ENCODE data around the gene HCK. TPM values are rescaled to one million over a fixed set of nuclear protein-coding genes. Genes with fewer than 3 reads are reported as not detected.
A peak's percentile ranks its signal among the peaks of the same experiment; 100 is the strongest.

HCK gene
- total RNA-seq, 1 donor from 2014 or later, result 0.54 TPM

DNA sequence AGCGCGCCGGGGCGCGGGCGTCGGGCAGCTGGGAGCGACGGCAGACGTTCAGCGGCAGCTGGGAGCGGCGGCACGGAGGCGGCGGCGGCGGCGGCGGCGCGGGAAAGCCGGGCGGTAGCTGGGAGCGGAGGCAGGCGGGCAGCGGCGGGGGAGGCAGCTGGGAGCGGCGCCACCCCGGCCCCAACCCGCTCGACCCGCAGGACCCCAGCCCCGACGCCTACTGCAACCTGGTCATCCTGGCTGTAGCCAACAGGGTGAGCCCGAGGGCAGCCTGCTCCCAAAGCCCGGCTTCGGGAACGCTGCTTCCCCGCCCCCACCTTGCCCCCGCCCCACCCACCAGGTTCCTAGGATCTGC is 32.9 kb upstream of the HCK start:
- H3K9me3 Mint-ChIP-seq (ENCODE audit: unreplicated experiment), result no peaks in the 10 kb centered on the region
- H3K27ac Mint-ChIP-seq (ENCODE audit: unreplicated experiment), result peak overlapping the region; percentile 74
- TF ChIP-seq, protein P1, sequence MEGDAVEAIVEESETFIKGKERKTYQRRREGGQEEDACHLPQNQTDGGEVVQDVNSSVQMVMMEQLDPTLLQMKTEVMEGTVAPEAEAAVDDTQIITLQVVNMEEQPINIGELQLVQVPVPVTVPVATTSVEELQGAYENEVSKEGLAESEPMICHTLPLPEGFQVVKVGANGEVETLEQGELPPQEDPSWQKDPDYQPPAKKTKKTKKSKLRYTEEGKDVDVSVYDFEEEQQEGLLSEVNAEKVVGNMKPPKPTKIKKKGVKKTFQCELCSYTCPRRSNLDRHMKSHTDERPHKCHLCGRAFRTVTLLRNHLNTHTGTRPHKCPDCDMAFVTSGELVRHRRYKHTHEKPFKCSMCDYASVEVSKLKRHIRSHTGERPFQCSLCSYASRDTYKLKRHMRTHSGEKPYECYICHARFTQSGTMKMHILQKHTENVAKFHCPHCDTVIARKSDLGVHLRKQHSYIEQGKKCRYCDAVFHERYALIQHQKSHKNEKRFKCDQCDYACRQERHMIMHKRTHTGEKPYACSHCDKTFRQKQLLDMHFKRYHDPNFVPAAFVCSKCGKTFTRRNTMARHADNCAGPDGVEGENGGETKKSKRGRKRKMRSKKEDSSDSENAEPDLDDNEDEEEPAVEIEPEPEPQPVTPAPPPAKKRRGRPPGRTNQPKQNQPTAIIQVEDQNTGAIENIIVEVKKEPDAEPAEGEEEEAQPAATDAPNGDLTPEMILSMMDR (IDR thresholded peaks at IDR 0.05; ENCODE audit: unreplicated experiment), result no peak
- DNase-seq (ENCODE audit: low spot score), result peak; percentile 56
- peaks cover 22% of the 10 kb centered on the region for H3K36me3 Mint-ChIP-seq (ENCODE audit: low read depth, unreplicated experiment)
- H3K27me3 Mint-ChIP-seq (ENCODE audit: unreplicated experiment), result peaks cover 13% of the 10 kb centered on the region
- peaks cover 20% of the 10 kb centered on the region for H3K4me1 Mint-ChIP-seq (ENCODE audit: unreplicated experiment)
- peak overlapping the region; percentile 92 for H3K4me3 Mint-ChIP-seq (ENCODE audit: unreplicated experiment)

DNA sequence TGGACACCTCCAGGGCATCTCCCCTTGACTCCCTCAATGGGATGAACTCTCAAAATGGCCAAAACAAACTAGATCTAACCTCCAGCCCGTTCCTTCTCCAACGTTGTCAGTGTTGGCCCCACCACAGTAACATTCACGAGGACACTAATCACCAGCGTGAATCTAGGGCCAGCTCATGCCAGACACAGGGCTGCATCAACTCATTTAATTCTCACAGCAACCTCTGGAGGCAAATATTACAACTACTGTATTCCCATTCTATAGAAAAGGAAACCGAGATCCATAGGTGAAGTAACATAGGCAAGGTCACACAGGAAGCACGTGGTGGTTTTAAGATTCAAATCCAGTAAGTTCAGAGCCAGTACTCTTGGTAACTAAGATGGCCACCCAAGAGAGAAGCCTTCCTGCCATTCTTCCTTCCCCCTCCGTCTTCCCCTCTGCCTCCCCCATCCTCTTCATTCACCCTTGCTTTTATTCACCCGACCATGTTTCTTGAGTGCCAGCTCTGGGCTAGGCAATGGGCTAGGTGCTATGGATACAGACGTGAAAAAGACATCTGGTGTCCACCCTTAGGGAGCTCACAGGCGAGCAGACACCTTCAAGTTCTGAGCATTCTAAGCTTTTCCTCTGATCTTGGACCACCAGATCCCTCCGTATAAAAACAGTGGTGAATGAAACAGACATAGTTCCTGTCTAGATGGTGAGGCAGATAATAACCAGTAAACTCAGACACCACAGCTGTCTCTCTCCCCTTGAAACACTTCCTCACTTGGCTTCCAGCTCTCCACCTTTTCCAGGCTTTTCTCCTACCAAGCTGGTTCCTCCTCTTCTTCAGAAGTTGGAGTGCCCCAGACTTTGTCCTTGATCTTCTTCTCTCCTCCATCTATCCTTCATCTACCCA is 32.2 kb upstream of the HCK start:
- Mint-ChIP-seq H3K4me1 (ENCODE audit: unreplicated experiment) (peaks cover 20% of the 10 kb centered on the region), H3K9me3 (ENCODE audit: unreplicated experiment) (no peaks in the 10 kb centered on the region), H3K4me3 (ENCODE audit: unreplicated experiment) (peak overlapping the region; percentile 92), H3K36me3 (ENCODE audit: low read depth, unreplicated experiment) (peaks cover 22% of the 10 kb centered on the region), H3K27me3 (ENCODE audit: unreplicated experiment) (peaks cover 13% of the 10 kb centered on the region), H3K27ac (ENCODE audit: unreplicated experiment) (peak overlapping the region; percentile 74)
- TF ChIP-seq, protein P1 (IDR thresholded peaks at IDR 0.05; ENCODE audit: unreplicated experiment), result no peak
- no peak for DNase-seq (ENCODE audit: low spot score)

DNA sequence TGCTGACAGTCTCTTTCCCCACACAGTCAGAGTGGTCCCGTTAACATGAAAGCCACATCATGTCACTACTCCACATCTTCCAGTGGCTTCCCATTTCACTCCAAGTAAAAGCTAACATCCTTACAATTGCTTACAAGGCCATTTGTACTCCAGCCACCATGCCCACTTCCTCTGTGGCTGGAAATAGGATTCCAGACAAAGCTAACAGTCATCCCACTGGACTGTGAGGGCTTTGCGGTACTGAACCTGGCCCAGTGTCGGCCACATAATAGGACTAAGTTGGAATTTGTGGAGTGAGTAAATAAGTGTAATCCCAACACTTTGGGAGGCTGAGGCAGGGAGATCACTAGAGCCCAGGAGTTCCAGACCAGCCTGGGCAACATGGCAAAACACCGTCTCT is 31.0 kb upstream of the HCK start:
- peaks cover 20% of the 10 kb centered on the region for H3K4me1 Mint-ChIP-seq (ENCODE audit: unreplicated experiment)
- TF ChIP-seq, protein P1 (IDR thresholded peaks at IDR 0.05; ENCODE audit: unreplicated experiment), result no peak
- no peak for DNase-seq (ENCODE audit: low spot score)
- H3K27ac Mint-ChIP-seq (ENCODE audit: unreplicated experiment), result no peak overlapping the region
- H3K36me3 Mint-ChIP-seq (ENCODE audit: low read depth, unreplicated experiment), result peaks cover 14% of the 10 kb centered on the region
- no peaks in the 10 kb centered on the region for H3K9me3 Mint-ChIP-seq (ENCODE audit: unreplicated experiment)
- no peak overlapping the region for H3K4me3 Mint-ChIP-seq (ENCODE audit: unreplicated experiment)
- H3K27me3 Mint-ChIP-seq (ENCODE audit: unreplicated experiment), result peaks cover 13% of the 10 kb centered on the region

DNA sequence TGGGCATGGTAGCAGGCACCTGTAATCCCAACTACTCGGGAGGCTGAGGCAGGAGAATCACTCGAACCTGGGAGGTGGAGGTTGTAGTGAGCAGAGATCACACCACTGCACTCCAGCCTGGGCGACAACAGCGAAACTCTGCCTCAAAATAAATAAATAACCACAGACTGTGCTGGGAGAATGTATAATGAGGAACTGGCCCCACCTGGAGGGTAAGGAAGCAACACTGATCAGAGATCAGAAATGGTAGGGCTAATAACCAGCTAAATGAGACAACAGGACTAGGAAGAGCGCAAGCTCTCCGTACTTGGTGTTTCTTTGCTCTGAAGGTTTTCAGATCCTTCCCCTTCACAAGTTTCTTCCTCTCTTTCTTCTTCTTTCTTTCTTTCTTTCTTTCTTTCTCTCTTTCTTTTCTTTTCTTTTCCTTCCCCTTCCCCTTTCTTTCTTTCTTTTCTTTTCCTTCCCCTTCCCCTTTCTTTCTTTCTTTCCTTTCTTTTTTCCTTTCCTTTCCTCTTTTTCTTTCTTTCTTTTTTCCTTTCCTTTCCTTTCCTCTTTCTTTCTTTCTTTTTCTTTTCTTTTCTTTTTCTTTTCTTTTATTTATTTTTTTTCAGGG is 27.3 kb upstream of the HCK start:
- TF ChIP-seq, protein P1 (IDR thresholded peaks at IDR 0.05; ENCODE audit: unreplicated experiment), result no peak
- no peak for DNase-seq (ENCODE audit: low spot score)
- no peak overlapping the region for H3K27ac Mint-ChIP-seq (ENCODE audit: unreplicated experiment)
- no peaks in the 10 kb centered on the region for H3K9me3 Mint-ChIP-seq (ENCODE audit: unreplicated experiment)
- peaks cover 22% of the 10 kb centered on the region for H3K36me3 Mint-ChIP-seq (ENCODE audit: low read depth, unreplicated experiment)
- peaks cover 12% of the 10 kb centered on the region for H3K4me1 Mint-ChIP-seq (ENCODE audit: unreplicated experiment)
- no peak overlapping the region for H3K4me3 Mint-ChIP-seq (ENCODE audit: unreplicated experiment)
- H3K27me3 Mint-ChIP-seq (ENCODE audit: unreplicated experiment), result peaks cover 10% of the 10 kb centered on the region

DNA sequence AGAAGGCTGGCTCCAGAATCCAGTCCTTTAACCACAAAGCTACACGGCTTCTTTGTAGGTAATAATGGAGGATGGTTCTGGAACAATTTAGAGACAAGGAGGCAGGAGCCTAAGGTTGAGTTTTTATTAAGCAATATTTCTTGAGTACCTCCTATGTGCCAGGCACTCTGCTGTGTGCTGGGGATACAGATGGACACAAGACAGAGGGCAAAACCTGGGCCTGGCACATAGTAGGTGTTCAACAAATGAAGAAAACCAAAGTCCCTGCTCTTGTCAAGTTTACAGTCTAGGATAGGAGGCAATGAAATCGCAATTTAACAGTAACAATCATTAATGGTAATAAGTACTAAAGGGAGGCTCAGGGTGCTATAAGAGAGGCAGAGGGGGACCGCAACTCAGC is 24.4 kb upstream of the HCK start:
- DNase-seq (ENCODE audit: low spot score), result no peak
- no peaks in the 10 kb centered on the region for H3K9me3 Mint-ChIP-seq (ENCODE audit: unreplicated experiment)
- H3K36me3 Mint-ChIP-seq (ENCODE audit: low read depth, unreplicated experiment), result peaks cover 16% of the 10 kb centered on the region
- TF ChIP-seq, protein P1 (IDR thresholded peaks at IDR 0.05; ENCODE audit: unreplicated experiment), result no peak
- H3K4me1 Mint-ChIP-seq (ENCODE audit: unreplicated experiment), result peaks cover 5% of the 10 kb centered on the region
- H3K27me3 Mint-ChIP-seq (ENCODE audit: unreplicated experiment), result peaks cover under 1% of the 10 kb centered on the region
- H3K27ac Mint-ChIP-seq (ENCODE audit: unreplicated experiment), result no peak overlapping the region
- no peak overlapping the region for H3K4me3 Mint-ChIP-seq (ENCODE audit: unreplicated experiment)
